ENCODE data around the gene VGLL3.

GRCh38 chr3:86985181-86985826 is 5.6 kb downstream of the VGLL3 start:
- TF ChIP-seq EZH2 (IDR thresholded peaks at IDR 0.05; ENCODE audit: low read depth, unreplicated experiment) (no peak), CTCF (conservative IDR thresholded peaks at IDR 0.05; ENCODE audit: low read depth in 2 of 2) (no peak), POLR2AphosphoS5 (IDR thresholded peaks at IDR 0.05; ENCODE audit: low read depth) (no peak), REST (IDR thresholded peaks at IDR 0.05; ENCODE audit: unreplicated experiment) (no peak)

Measured in GM23338 (cell line).